Heart right ventricle (tissue), 16 donors: ENCODE results near the gene APC2. TPM values are rescaled to one million over a fixed set of nuclear protein-coding genes. Genes with fewer than 3 reads are reported as not detected.
A peak's percentile ranks its signal among the peaks of the same experiment; 100 is the strongest.

ENCODE experiments used
- ATAC-seq, 8 donors: fragments of 200-7000 bp; cut with Tn5 transposase; one replicate each; pipeline ENCODE4 v1.9.1; 2020; ENCODE audit warnings: mild to moderate bottlenecking in 8 of 8, moderate library complexity in 8 of 8, moderate number of reproducible peaks in 1 of 8
- DNase-seq, 2 donors: peaks; one replicate each; pipeline ENCODE4 v3.0.0-alpha.2; 2020
- H3K27ac ChIP-seq, 10 donors: fragments of 200-600 bp; sonication (generic) in 2 of 10; one replicate each; pipeline versions ENCODE4 v1.5.0 to v1.8.0; 2020 to 2022; ENCODE audit warnings: mild to moderate bottlenecking in 3 of 10
- H3K27me3 ChIP-seq, 7 donors: fragments of 200-600 bp; one replicate each; pipeline ENCODE4 v1.8.0; 2021 to 2022; ENCODE audit warnings: mild to moderate bottlenecking in 2 of 7
- H3K36me3 ChIP-seq, 9 donors: fragments of 200-600 bp; sonication (generic) in 1 of 9; one replicate each; pipeline versions ENCODE4 v1.5.0 to v1.8.0; 2020 to 2022; ENCODE audit warnings: mild to moderate bottlenecking in 2 of 9
- H3K4me1 ChIP-seq, 9 donors: fragments of 200-600 bp; sonication (generic) in 1 of 9; one replicate each; pipeline versions ENCODE4 v1.5.0 to v1.8.0; 2020 to 2022; ENCODE audit warnings: mild to moderate bottlenecking in 4 of 9
- H3K4me3 ChIP-seq, 10 donors: fragments of 200-600 bp; sonication (generic) in 2 of 10; one replicate each; pipeline versions ENCODE4 v1.5.0 to v1.8.0; 2020 to 2022; ENCODE audit warnings: mild to moderate bottlenecking in 7 of 10, moderate library complexity in 2 of 10
- H3K9me3 ChIP-seq, 11 donors: fragments of 200-600 bp in 10 of 11; sonication (generic) in 2 of 11; one replicate each; pipeline versions ENCODE4 v1.5.0 to v1.8.0; 2013 to 2022; ENCODE audit warnings: mild to moderate bottlenecking in 2 of 11, control low read depth in 1 of 11, moderate library complexity in 1 of 11
- WGBS, 2 donors: extraction: QIAGEN DNeasy Blood & Tissue Kit; methylation state at CpG; one replicate each; pipeline ENCODE4 v1.1.7; 2013; ENCODE audit warnings: inconsistent platforms in 1 of 2; 5-methylcytosine and 5-hydroxymethylcytosine counted together
- intact Hi-C, 10 donors: fragments of 100-400 bp; cut with DNase I; formaldehyde crosslinking; loops; one replicate each; pipeline versions ENCODE4 v1.11.1 to v1.14.2; 2022
- polyA plus RNA-seq, 2 donors: library from polyadenylated mRNA; stranded (reverse); fragments of 200-250 nt; gene quantifications; one replicate each; pipeline ENCODE4 v1.2.3, GENCODE V29; 2013
- total RNA-seq, 10 donors: library from RNA; stranded (reverse); fragmentation: NEBNext Ultra II Directional in 3 of 10; extraction: Animal tissue kit (Norgen Biotek cat#: 25700) in 3 of 10; gene quantifications; one replicate each; pipeline versions ENCODE4 v1.2.1 to v1.2.4, GENCODE V29; 2021 to 2023
- TF ChIP-seq, protein P1 (sequence below), 9 donors: fragments of 200-600 bp; sonication (generic) in 2 of 9; IDR thresholded peaks; one replicate each; pipeline versions ENCODE4 v1.5.0 to v1.8.0; 2021 to 2022; ENCODE audit warnings: antibody characterized with exemption in 9 of 9, mild to moderate bottlenecking in 5 of 9, moderate library complexity in 1 of 9
- donor health status: Arrhythmogenic right ventricular cardiomyopathy.
- donor health status: ischemic (EF 13 %, LVEDD 7.1; RV severe dilation, severe dysfunction).
- donor health status: healthy with polysubstance abuse.
- donor health status: DM: no; HTN: yes; CAD: no.
- donor health status: DM: no; HTN: no; CAD: no.
- donor health status: ischemic (EF 25% LVEDD 6.9; RV normal size, moderate dysfunction).
- donor health status: ischemic (EF 25% LVEDD 5.7; RV mildly dilated, moderate dysfunction).
- donor health status: healthy.
- donor health status: DM: yes; HTN: yes; CAD: no.
- donor health status: Ischemic cardiomyopathy.
- donor health status: ischemic (EF 35%, LVEDD 5.7; RV mildly dilated, moderate dysfunction).
- donor health status: nonischemic (EF 11% LVEDD 7.7; RV severe dilation, severe dysfunction).
- donor health status: DM: yes; HTN: yes; CAD: no.
- donor health status: PGD.
- donor health status: ischemic (EF 29% LVEDD 5.4; RV normal size, mild dysfunction).
- donor health status: nonischemic (EF 23%, LVEDD 6.1; RV moderate dilation, normal function).

APC2 gene
- total and polyA plus RNA-seq, 12 donors, result 0.02 to 0.23 (median 0.09) TPM; not detected in 1

DNA sequence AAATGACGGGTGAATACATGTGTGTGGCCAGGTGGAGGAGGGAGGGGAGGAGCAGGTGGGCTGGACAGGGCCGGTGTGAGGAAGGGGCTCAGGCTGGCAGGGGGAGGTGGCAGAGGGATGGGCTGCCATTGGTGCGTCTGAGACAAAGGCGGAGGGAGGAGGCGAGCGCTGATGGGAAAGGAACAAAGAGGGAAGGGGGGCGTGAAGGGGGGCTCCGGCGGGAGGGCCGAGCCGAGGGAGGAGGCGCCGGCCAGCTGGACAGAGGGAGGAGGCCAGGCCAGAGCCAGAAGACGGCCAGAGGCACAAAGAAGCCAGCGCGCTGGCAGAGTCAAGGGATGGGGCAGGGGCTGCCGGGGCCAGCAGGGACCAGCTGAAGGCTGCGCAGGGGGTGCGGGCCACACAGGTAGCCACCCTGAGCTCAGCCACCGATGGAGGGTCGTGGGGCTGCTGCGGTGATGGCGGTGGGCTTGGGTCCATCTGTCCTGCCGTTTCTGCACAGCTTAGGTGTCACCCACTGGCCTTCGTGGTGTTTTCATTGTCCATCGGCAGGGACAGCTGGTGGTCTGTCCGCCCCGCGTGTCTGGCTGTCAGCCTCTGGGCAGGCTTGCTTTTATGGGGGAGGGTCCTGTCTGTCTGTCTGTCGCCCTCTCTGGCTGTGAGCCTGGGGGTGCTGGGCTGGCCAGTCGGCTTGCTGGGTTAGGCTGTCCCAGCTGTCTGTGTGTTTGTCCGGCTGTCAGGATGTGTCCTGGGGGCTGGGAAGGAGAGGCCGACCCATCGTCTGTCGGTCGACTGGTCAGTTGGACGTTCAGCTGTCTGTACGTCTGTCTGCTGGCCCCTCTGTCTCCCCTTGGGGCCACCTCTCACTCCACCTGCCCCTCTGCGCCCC lies 2.2 kb downstream of the APC2 start:
- intact Hi-C loops, result no loop called here
- ATAC-seq, result no peak

DNA sequence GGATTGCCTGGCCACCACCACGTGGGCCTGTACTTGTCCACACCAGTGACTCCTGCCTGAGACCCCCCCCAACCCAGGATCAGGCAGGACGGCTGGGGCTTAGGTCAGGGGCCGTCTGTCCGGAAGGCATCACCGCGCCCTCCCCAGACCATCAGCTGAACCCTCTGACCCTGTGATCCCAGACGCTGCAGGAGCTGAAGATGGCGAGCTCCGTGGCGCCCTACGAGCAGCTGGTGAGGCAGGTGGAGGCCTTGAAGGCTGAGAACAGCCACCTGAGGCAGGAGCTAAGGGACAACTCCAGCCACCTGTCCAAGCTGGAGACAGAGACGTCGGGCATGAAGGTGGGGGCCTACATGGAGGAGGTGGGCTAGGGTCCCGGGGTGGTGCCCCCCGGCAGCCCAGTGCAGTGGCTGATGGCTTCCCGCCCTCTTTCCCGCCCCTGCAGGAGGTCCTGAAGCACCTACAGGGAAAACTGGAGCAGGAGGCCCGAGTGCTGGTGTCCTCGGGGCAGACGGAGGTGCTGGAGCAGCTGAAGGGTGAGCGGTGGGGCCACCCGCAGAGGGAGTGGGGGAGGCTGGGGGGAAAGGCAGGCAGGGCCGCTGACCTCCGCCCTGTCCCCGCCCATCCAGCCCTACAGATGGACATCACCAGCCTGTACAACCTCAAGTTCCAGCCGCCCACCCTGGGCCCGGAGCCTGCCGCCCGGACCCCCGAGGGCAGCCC lies 3.0 kb downstream of the APC2 start:
- DNase-seq, result no peak
- Histone ChIP-seq H3K27ac (no peak overlapping the region), H3K4me1 (peaks cover 7 to 42% (median 37%) of the 10 kb centered on the region in 9 donors), H3K27me3 (peaks cover 57 to 100% (median 94%) of the 10 kb centered on the region in 7 donors), H3K36me3 (no peaks in the 10 kb centered on the region), H3K9me3 (no peaks in the 10 kb centered on the region), H3K4me3 (no peak overlapping the region)
- peak in 1 of 8 donors; percentile 3 for ATAC-seq
- TF ChIP-seq, protein P1, sequence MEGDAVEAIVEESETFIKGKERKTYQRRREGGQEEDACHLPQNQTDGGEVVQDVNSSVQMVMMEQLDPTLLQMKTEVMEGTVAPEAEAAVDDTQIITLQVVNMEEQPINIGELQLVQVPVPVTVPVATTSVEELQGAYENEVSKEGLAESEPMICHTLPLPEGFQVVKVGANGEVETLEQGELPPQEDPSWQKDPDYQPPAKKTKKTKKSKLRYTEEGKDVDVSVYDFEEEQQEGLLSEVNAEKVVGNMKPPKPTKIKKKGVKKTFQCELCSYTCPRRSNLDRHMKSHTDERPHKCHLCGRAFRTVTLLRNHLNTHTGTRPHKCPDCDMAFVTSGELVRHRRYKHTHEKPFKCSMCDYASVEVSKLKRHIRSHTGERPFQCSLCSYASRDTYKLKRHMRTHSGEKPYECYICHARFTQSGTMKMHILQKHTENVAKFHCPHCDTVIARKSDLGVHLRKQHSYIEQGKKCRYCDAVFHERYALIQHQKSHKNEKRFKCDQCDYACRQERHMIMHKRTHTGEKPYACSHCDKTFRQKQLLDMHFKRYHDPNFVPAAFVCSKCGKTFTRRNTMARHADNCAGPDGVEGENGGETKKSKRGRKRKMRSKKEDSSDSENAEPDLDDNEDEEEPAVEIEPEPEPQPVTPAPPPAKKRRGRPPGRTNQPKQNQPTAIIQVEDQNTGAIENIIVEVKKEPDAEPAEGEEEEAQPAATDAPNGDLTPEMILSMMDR (IDR thresholded peaks at IDR 0.05), result no peak
- 62% methylated on average over 28 to 30 of the region's 30 CpGs for WGBS, 2 donors
- intact Hi-C loops, result no loop called here

More for the DNA sequence above, 2.2 kb downstream of the APC2 start:
- H3K27me3 ChIP-seq, result peaks cover 57 to 100% (median 98%) of the 10 kb centered on the region in 7 donors
- 37 to 39% methylated on average over 34 to 39 of the region's 39 CpGs for WGBS, 2 donors
- no peak overlapping the region for H3K27ac ChIP-seq
- no peak for DNase-seq
- H3K9me3 ChIP-seq, result no peaks in the 10 kb centered on the region
- TF ChIP-seq, protein P1 (IDR thresholded peaks at IDR 0.05), result no peak
- no peak overlapping the region for H3K4me3 ChIP-seq
- H3K36me3 ChIP-seq, result no peaks in the 10 kb centered on the region
- peaks cover 7 to 41% (median 36%) of the 10 kb centered on the region in 9 donors for H3K4me1 ChIP-seq

GRCh38 chr19:1453525-1454364 lies 3.8 kb downstream of the APC2 start:
- DNase-seq (no peak), ATAC-seq (peak in 6 of 8 donors; percentile 7 to 43 (median 18))
- Histone ChIP-seq H3K4me3 (no peak overlapping the region), H3K9me3 (no peaks in the 10 kb centered on the region), H3K36me3 (no peaks in the 10 kb centered on the region), H3K4me1 (peaks cover 7 to 42% (median 37%) of the 10 kb centered on the region in 9 donors), H3K27ac (no peak overlapping the region), H3K27me3 (peaks cover 57 to 100% (median 91%) of the 10 kb centered on the region in 7 donors)
- WGBS, 2 donors, result 21 to 28% methylated on average over 33 of the region's 33 CpGs
- TF ChIP-seq, protein P1 (IDR thresholded peaks at IDR 0.05), result no peak
- intact Hi-C loops, result no loop called here

- 6 to 10% methylated on average over 22 of the region's 22 CpGs for WGBS, 2 donors
- peaks cover 7 to 42% (median 37%) of the 10 kb centered on the region in 9 donors for H3K4me1 ChIP-seq
- TF ChIP-seq, protein P1 (IDR thresholded peaks at IDR 0.05), result no peak
Observed at GRCh38 chr19:1455002-1455335, 5.0 kb downstream of the APC2 start.

More at GRCh38 chr19:1455002-1455335, 5.0 kb downstream of the APC2 start:
- Histone ChIP-seq H3K27ac (no peak overlapping the region), H3K9me3 (no peaks in the 10 kb centered on the region), H3K36me3 (peaks cover 0 to 4% (median 0%) of the 10 kb centered on the region in 9 donors), H3K4me3 (no peak overlapping the region), H3K27me3 (peaks cover 52 to 93% (median 79%) of the 10 kb centered on the region in 7 donors)
- DNase-seq (no peak), ATAC-seq (peak in 1 of 8 donors; percentile 5)
- intact Hi-C loops, result no loop called here
